ENCODE data around the gene OPN4.

DNA sequence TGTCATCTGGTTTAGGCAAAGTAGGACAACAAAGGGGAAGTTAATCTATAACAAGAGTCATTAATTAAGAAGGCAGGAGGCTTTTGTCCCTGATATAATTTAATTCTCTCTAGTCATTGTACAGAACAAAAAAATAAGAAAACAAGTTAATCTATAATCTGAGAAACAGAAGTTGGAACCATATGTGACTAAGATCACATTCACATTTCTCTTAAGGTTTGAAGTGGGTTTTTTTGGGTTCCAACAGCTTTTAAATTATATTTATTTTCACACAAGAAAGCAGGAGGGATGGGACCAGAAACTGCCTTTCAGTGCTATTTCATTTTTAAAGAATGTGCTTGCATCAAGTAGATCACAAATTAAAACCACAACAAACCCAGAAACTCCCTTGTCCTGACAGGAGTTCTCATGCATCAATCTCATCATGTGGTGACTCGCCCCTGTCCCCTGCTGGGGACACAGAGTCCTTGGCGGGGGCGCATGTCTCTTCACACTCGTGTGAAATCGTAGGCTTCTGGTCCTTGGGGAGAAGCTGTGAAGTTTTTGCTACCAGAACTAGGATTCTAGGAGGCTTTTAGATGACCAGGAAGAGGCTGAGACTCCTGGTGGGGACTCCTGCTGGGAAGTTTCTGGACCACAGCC, 10.1 kb upstream of the OPN4 start:
- TF ChIP-seq, protein P1, sequence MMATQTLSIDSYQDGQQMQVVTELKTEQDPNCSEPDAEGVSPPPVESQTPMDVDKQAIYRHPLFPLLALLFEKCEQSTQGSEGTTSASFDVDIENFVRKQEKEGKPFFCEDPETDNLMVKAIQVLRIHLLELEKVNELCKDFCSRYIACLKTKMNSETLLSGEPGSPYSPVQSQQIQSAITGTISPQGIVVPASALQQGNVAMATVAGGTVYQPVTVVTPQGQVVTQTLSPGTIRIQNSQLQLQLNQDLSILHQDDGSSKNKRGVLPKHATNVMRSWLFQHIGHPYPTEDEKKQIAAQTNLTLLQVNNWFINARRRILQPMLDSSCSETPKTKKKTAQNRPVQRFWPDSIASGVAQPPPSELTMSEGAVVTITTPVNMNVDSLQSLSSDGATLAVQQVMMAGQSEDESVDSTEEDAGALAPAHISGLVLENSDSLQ (IDR thresholded peaks at IDR 0.05): peak; percentile 59
- no peak for TF ChIP-seq BHLHE40 (IDR thresholded peaks at IDR 0.05; ENCODE audit: borderline replicate concordance)
- no peak for TF ChIP-seq FOXM1 (IDR thresholded peaks at IDR 0.05; ENCODE audit: borderline replicate concordance)
- no peak for TF ChIP-seq ZNF384 (IDR thresholded peaks at IDR 0.05)

Measured in HEK293T (cell line).